Measurements from ENCODE around the gene EIF4E2.

EIF4E2 gene

DNA sequence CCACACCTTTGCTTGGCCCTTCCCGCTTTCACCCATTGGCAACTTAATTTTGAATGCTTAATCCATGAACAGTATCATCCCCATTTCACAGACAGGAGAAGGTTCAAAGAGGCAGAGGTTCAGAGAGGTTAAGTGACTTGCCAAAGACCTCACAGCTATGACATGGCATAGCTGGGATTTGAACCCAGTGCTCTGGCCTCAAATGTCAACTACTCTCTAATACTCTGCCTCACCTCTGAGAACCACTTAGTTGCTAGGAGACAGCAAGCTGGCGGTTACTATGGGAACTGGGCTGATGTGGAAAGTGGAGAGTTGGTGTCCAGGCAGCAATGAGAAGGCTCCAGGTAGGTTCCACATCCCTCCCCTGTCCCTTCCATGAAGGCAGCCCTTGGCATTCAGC is 46.1 kb upstream of the EIF4E2 start:
- DNase-seq (ENCODE audit: low read depth) = no peak
- no peak overlapping the region for H3K4me3 ChIP-seq (ENCODE audit: low read depth, low read length)
- TF ChIP-seq, protein P1, sequence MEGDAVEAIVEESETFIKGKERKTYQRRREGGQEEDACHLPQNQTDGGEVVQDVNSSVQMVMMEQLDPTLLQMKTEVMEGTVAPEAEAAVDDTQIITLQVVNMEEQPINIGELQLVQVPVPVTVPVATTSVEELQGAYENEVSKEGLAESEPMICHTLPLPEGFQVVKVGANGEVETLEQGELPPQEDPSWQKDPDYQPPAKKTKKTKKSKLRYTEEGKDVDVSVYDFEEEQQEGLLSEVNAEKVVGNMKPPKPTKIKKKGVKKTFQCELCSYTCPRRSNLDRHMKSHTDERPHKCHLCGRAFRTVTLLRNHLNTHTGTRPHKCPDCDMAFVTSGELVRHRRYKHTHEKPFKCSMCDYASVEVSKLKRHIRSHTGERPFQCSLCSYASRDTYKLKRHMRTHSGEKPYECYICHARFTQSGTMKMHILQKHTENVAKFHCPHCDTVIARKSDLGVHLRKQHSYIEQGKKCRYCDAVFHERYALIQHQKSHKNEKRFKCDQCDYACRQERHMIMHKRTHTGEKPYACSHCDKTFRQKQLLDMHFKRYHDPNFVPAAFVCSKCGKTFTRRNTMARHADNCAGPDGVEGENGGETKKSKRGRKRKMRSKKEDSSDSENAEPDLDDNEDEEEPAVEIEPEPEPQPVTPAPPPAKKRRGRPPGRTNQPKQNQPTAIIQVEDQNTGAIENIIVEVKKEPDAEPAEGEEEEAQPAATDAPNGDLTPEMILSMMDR (conservative IDR thresholded peaks at IDR 0.05; ENCODE audit: low read depth, low read length) = no peak

DNA sequence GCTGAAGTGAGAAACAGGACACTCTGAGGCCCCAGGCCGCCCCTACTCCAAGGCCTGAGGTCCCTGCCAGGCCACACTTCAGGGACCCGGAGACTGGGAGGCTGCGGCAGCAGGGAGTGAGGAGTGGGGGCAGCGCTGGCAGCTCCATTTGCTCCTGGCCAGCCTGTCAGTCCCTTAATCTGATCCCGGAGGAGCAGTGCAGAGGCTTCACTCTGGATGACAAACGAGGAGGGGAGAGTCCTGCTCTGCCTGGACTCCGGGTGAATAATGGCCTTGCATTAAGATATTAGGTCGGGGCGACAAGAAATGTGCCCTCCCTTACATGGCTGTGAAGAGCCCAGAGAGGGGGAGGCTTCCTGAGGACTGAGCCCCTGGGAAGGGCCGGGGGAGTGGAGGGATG is 44.6 kb upstream of the EIF4E2 start:
- TF ChIP-seq, protein P1 (conservative IDR thresholded peaks at IDR 0.05; ENCODE audit: low read depth, low read length) = no peak
- DNase-seq (ENCODE audit: low read depth) = no peak
- no peak overlapping the region for H3K4me3 ChIP-seq (ENCODE audit: low read depth, low read length)

DNA sequence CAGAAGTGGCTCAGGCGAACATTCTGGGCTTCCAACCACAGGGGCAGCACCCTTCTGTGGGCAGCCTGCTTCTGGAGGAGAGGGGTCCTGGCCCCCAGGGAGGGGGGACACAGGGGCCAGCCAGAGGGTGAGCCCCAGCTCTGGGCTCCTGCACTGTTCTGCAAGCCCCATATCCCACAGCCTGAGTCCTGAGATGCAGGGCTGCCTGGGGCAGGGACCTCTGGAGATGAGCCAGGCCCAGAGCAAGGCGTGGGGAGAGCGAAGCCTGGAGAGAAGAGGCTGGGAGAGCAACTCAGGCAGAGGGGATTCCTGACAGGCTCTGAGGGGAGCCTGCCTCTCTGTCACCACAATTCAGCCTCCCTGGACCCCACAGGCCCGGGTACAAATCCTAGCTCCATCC is 43.8 kb upstream of the EIF4E2 start:
- DNase-seq (ENCODE audit: low read depth) = no peak
- TF ChIP-seq, protein P1 (conservative IDR thresholded peaks at IDR 0.05; ENCODE audit: low read depth, low read length) = no peak
- no peak overlapping the region for H3K4me3 ChIP-seq (ENCODE audit: low read depth, low read length)

DNA sequence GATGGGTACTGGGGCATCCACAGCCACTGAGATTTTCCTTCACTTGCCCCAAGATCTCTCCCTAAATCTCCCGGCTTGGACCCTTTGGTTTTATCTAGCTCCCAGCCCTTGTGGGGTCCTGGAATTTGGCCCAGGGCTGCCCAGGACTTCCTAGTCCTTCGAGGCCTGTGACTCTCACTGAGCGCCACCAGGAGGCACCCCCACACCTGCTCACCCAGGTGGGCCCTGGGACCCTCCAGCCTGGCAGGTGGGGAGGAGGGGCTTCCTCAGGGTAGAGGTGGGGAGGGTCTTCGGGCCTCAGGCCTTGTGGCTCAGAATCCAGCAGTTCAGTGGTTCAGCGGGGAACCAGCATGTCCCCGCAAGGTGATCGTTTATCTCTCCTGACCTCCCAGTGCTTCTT is 42.2 kb upstream of the EIF4E2 start:
- H3K4me3 ChIP-seq (ENCODE audit: low read depth, low read length) = no peak overlapping the region
- no peak for DNase-seq (ENCODE audit: low read depth)
- TF ChIP-seq, protein P1 (conservative IDR thresholded peaks at IDR 0.05; ENCODE audit: low read depth, low read length) = no peak

DNA sequence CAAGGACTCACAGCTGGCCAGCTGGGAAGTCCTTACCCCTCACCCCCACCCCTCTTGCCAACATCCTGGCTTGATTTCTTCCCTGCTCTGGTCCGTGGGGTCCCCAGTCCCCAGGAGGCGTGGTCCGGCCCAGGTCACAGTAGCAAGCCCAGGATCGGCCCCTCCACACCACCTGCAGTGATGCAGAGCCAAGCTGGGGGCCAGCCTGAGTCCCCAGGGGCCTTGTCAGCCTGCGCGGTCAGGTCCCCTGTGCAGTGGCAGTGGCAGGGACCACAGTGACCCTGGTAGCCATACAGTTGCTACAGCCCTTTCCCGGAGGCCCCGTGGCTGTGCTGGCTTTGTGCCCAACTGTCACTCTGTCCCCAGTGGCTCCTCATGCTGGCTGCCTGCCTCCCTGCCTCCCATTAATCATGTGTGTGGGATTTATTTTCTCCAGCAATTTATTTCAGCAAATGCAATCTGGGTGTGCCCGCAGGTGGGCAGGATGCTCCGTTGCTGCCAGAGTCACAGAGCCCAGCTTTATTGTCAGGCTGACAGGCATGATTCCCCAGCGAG is 39.1 kb upstream of the EIF4E2 start:
- no peak overlapping the region for H3K4me3 ChIP-seq (ENCODE audit: low read depth, low read length)
- TF ChIP-seq, protein P1 (conservative IDR thresholded peaks at IDR 0.05; ENCODE audit: low read depth, low read length) = no peak
- no peak for DNase-seq (ENCODE audit: low read depth)

DNA sequence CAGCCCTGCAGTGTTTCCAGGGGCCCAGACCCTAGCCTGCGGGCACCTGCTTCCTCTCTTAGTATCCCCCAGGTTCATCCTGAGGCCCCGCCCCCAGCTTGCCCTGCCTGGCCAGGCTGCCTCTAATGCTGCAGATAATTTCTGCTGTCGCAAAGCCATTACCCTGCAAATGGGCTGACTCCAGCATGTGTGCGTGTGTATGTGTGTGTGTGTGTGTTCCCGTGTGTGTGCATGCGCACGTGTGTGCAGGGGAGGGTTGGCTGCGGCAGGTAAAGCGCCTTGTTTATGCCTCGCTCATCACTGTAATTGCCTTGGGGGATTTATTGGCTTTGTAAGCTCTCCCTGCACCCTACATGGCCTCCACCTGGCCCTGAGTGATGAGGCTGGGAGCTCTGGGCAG is 37.9 kb upstream of the EIF4E2 start:
- no peak overlapping the region for H3K4me3 ChIP-seq (ENCODE audit: low read depth, low read length)
- DNase-seq (ENCODE audit: low read depth) = no peak
- TF ChIP-seq, protein P1 (conservative IDR thresholded peaks at IDR 0.05; ENCODE audit: low read depth, low read length) = no peak

DNA sequence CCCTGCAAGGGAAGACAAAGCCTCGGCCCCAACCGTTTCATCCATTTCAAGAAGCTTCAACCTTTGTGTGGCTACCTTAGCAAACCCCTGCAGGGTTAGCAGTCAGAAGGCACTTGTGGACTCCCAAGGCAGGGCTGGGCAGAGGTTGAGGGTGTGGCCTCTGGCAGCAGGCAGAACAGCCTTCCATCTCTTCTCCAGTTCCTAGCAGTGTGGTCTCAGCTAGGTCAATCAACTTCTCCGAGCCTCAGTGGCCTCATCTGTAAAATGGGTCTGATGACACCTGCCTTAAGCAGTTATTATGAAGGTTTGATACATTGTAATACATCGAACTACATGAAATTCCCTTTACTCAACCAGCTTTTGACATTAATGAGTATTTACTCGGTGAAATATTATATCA is 37.1 kb upstream of the EIF4E2 start:
- no peak for DNase-seq (ENCODE audit: low read depth)
- TF ChIP-seq, protein P1 (conservative IDR thresholded peaks at IDR 0.05; ENCODE audit: low read depth, low read length) = no peak
- no peak overlapping the region for H3K4me3 ChIP-seq (ENCODE audit: low read depth, low read length)

All from choroid plexus epithelial cell (primary cell).